HG02970 (cell line): ENCODE data around the gene MXD4.

Source experiments
- ATAC-seq: cut with Tn5 transposase; IDR thresholded peaks from one replicate; pipeline ENCODE4 v1.9.1; 2021; ENCODE audit warnings: mild to moderate bottlenecking, moderate library complexity, moderate number of reproducible peaks; ENCODE audit not compliant: unreplicated experiment, low FRiP score

MXD4 gene

DNA sequence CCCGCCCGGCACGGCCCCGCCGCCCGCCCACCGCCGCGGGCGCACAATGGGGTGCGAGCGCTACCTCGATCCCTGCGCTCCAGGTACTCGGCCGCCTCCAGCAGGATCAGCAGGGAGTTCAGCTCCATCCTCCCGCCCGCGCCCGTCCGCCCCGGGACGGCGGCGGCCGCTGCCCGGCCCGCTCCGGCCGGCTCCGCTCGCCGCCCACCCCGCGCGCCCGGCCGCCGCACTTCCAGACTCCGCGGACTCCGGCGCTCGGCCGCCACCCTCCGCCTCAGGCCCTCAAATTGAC lies at the start of gene MXD4:
TSS of gene MXD4 (minus strand) at position 257 of the 292 bp plus-strand sequence. CDS start at position 128, 129 bp downstream.
- ATAC-seq = no peak

DNA sequence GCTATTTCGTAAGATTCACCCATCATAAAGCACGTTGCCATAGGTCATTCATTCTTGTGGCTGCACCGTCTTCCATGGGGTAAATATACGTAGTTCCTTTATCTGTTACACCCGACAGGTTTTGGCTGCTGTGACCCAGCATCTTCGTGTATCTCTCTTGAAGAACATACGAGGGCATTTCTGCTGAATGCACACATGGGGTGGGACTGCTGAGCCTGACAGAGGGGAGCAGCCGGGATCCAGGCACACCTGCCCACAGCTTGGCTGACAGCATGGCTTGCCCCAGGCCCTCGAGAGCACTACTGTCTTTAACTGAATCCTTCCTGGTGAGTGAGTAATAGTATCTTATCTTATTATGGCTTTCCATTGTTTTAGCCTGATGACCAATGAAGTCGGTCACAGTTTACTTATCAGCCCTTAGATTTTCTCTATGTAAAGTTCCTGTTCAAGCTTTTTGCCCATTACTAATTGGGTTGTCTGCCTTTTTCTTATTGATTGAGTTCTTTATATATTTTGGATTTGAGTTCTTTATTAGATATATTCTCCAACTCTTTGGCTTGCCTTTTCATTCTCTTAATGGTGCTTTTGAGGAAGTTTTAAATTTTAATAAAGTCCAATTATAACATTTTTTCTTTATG lies 45.0 kb upstream of the MXD4 start:
- no peak for ATAC-seq

- ATAC-seq = no peak
These were observed 44.0 kb upstream of the MXD4 start for GRCh38 chr4:2305766-2306501.

- no peak for ATAC-seq
These were observed 43.1 kb upstream of the MXD4 start for GRCh38 chr4:2304877-2305561.

DNA sequence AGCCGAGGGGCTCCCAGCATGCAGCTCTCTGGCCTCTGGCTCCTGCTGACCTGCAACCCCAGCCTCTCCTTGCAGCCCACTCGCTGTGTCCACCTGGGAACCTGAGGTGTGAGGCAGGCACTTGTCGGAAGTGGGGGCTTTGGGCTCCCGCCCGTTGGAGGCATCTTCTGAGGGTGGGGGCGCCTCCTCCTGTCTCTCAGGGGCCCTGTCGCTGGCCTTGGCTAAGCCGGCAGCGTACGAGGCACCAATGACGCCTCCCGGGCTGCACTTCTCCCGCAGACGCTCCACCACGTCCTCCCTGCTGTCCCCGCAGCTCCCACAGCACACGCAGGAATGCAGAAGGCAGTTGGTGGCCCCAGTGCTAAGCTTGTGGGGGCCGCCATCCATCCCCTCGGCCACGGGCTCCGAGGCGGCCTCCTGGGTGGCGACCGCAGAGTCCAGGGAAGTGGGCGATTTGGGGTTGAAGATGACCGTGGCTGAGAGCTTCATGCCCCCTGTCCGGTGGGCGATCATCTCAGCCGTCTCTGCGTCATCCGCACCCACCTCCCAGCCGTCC lies 42.5 kb upstream of the MXD4 start:
- ATAC-seq = no peak

DNA sequence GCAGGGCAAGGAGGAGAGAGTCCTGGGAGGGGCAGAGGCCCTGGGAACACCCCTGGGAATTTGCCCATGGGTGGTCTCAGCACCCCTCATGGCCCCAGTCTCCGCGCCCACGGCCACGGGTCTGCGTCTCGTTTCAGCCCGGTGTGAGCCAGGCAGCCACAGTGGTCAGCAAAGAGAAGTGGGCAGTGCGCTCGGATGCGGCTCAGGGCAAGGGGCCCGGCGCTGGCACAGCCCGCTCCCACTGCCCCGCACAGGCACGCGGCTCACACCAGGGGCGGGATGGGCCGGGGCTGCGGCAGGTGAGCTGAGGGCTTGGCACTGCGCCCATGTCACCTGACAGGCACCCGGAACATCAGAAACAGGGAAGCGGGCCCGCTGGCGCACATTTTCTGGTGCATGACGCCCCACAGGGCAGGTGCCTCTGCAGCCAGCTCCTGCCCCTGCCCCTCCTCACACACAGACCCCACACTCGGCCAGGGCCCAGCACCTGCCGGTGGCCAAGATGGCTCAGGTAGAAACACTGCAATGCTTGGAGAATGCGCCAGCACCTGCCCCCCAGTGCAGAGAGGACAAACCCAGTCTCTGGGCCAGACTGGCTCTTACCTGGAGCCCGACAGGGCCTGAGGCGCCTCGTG lies 41.9 kb upstream of the MXD4 start:
- ATAC-seq = no peak

DNA sequence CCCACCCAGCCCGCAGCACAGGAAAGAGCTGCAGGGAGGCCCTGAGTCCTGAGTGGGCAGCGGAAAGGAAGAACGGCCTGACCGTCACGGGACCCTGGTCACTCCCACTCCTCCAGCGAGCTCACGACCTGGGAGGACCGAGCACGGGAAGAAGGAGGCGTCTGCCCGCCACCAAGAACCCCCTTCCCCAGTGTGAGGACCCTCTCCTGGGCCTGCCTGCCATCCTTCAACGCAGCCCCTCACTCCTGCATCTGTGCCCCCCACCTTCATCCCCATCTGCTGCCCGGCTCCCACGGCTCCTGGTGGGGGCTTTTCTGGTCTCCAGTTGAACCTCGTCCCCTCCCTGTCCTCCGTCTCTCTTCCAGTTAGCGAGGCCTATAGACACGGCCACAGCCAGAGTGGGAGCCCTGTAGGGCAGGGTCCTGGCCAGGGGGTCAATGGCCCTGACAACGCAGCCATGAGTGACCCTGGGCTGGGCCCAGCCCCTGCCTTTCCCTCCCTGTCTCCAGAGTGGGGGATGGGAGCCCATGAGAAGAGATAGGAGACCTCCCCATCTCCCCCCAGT lies 41.3 kb upstream of the MXD4 start:
- no peak for ATAC-seq

GRCh38 chr4:2302387-2303119 lies 40.6 kb upstream of the MXD4 start:
- no peak for ATAC-seq

DNA sequence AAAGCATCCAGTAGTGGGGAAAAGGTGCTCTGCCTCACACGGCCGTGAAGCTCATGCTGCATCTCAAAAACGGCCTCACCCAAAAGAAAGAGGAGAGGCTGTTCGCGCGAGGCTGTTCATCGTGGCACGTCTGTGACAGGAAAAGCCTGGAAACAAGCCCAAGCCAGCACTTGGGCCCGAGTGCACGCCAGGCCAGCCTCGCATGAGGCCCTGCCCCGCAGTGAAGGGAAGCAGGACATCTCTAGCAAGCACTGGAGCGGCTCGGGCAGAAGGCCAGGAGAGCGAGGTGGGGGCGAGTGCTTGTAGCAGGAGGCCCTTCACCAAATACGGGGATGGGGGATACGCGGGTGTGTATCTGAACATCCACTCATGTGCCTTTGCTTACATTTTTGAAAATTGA lies 39.9 kb upstream of the MXD4 start:
- no peak for ATAC-seq

- no peak for ATAC-seq
These were observed 39.3 kb upstream of the MXD4 start for GRCh38 chr4:2301225-2301642.

DNA sequence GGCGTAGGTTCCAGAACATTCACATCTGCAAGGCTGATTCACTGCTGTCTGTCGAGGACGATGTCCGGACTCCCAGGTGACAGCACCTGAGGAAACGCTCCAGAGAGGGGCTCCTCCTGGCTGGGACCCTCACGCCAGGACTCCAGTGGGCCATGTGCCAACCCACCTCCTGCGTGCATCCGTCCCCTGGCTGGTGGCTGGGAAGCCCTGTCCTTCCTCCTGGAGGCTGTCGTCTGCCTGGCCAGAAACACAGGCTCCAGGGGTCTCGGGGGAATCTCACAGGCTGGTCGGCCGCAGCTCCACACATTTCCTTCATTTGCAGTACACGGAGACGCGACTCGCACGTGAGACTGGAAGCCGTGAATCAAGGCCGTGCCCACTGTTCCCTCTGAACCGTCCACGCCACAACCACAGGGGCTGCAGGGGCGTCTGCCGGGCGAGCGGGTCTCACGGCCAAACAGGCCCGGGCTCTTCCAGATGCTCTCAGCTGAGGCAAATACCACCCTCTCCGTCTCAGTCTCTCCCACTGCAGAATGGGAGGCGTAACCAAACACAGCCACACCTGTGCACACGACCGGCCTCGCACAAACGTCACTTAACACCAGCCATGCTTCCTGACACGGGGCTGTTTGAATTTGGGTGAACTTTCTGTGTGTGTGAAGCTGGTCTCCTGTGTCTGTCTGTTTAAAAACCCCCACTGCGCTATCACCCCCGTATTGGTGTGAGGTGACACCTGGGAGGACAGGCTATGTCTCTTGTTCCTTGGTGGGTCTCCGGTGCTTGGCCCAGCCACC lies 38.7 kb upstream of the MXD4 start:
- ATAC-seq = no peak

- no peak for ATAC-seq
These were observed 37.9 kb upstream of the MXD4 start for GRCh38 chr4:2299794-2300193.

GRCh38 chr4:2298532-2298991 lies 36.7 kb upstream of the MXD4 start:
- no peak for ATAC-seq

GRCh38 chr4:2297606-2298531 lies 36.0 kb upstream of the MXD4 start:
- ATAC-seq = no peak

GRCh38 chr4:2296631-2297601 lies 35.0 kb upstream of the MXD4 start:
- ATAC-seq = no peak

- ATAC-seq = no peak
These were observed 34.1 kb upstream of the MXD4 start for GRCh38 chr4:2295900-2296442.

GRCh38 chr4:2295500-2295899 lies 33.6 kb upstream of the MXD4 start:
- no peak for ATAC-seq
